ENCODE measurements around the gene MRPL54.

MRPL54 gene

GRCh38 chr19:3785451-3785937 is 23.0 kb downstream of the MRPL54 start:
- TF ChIP-seq CTCF (IDR thresholded peaks at IDR 0.05; ENCODE audit: insufficient read depth, low read depth, low read length, missing control alignments): no peak
- DNase-seq (ENCODE audit: low read depth): no peak
- no peak overlapping the region for H3K4me3 ChIP-seq (ENCODE audit: low read depth, low read length)

GRCh38 chr19:3785938-3786824 is 23.7 kb downstream of the MRPL54 start, which contains the start of gene MATK:
MATK (minus strand) TSS chr19:3786381; CDS start chr19:3785135, 1,246 bp downstream.
- DNase-seq (ENCODE audit: low read depth): no peak
- no peak for TF ChIP-seq CTCF (IDR thresholded peaks at IDR 0.05; ENCODE audit: insufficient read depth, low read depth, low read length, missing control alignments)
- H3K4me3 ChIP-seq (ENCODE audit: low read depth, low read length): no peak within 1 kb of the TSS

- H3K4me3 ChIP-seq (ENCODE audit: low read depth, low read length): no peak overlapping the region
- no peak for DNase-seq (ENCODE audit: low read depth)
- TF ChIP-seq CTCF (IDR thresholded peaks at IDR 0.05; ENCODE audit: insufficient read depth, low read depth, low read length, missing control alignments): no peak
These were observed 26.7 kb downstream of the MRPL54 start for GRCh38 chr19:3788996-3789778.

GRCh38 chr19:3790209-3790734 is 27.8 kb downstream of the MRPL54 start:
- TF ChIP-seq CTCF (IDR thresholded peaks at IDR 0.05; ENCODE audit: insufficient read depth, low read depth, low read length, missing control alignments): no peak
- DNase-seq (ENCODE audit: low read depth): no peak

GRCh38 chr19:3790941-3791340 is 28.5 kb downstream of the MRPL54 start:
- no peak for DNase-seq (ENCODE audit: low read depth)
- H3K4me3 ChIP-seq (ENCODE audit: low read depth, low read length): no peak overlapping the region
- no peak for TF ChIP-seq CTCF (IDR thresholded peaks at IDR 0.05; ENCODE audit: insufficient read depth, low read depth, low read length, missing control alignments)

More at GRCh38 chr19:3790209-3790734, 27.8 kb downstream of the MRPL54 start:
- no peak overlapping the region for H3K4me3 ChIP-seq (ENCODE audit: low read depth, low read length)

- no peak for TF ChIP-seq CTCF (IDR thresholded peaks at IDR 0.05; ENCODE audit: insufficient read depth, low read depth, low read length, missing control alignments)
- no peak for DNase-seq (ENCODE audit: low read depth)
- H3K4me3 ChIP-seq (ENCODE audit: low read depth, low read length): no peak overlapping the region
These were observed 29.6 kb downstream of the MRPL54 start for GRCh38 chr19:3792114-3792513.

All from GM12865 (cell line).